Upper lobe of left lung (tissue), 6 donors: Measurements from ENCODE around the gene CLASRP. TPM values are rescaled to one million over a fixed set of nuclear protein-coding genes. Genes with fewer than 3 reads are reported as not detected.
A peak's percentile ranks its signal among the peaks of the same experiment; 100 is the strongest.

ENCODE experiments used
- ATAC-seq, 2 donors: fragments of 200-7000 bp; cut with Tn5 transposase; one replicate each; pipeline ENCODE4 v1.9.1; 2022; ENCODE audit warnings: mild to moderate bottlenecking in 2 of 2, moderate library complexity in 2 of 2; ENCODE audit not compliant: low FRiP score in 2 of 2
- DNase-seq, 2 donors: peaks; one replicate each; pipeline ENCODE4 v3.0.0-alpha.2; 2019 to 2020
- H3K27ac ChIP-seq, 4 donors: fragments of 200-600 bp; sonication (generic); one replicate each; pipeline ENCODE4 v1.5.1; 2016 to 2019
- H3K27me3 ChIP-seq, 4 donors: fragments of 200-600 bp; sonication (generic); one replicate each; pipeline ENCODE4 v1.5.1; 2017 to 2019
- H3K36me3 ChIP-seq, 4 donors: fragments of 200-600 bp; sonication (generic); one replicate each; pipeline ENCODE4 v1.5.1; 2016 to 2019
- H3K4me1 ChIP-seq, 4 donors: fragments of 200-600 bp; sonication (generic); one replicate each; pipeline ENCODE4 v1.5.1; 2018 to 2019
- H3K4me3 ChIP-seq, 4 donors: fragments of 200-600 bp; sonication (generic); one replicate each; pipeline ENCODE4 v1.5.1; 2017 to 2019; ENCODE audit warnings: mild to moderate bottlenecking in 2 of 4, moderate library complexity in 1 of 4
- H3K9me3 ChIP-seq, 4 donors: fragments of 200-600 bp; sonication (generic); one replicate each; pipeline ENCODE4 v1.5.1; 2018 to 2019
- EP300 ChIP-seq, 4 donors: sonication (generic); formaldehyde crosslinking; IDR thresholded peaks; one replicate each; pipeline ENCODE4 v1.5.1; 2017; ENCODE audit warnings: antibody characterized with exemption in 4 of 4, control low read depth in 2 of 4
- POLR2A ChIP-seq, 4 donors: fragments of 450-650 bp; IDR thresholded peaks; one replicate each; pipeline ENCODE4 v1.5.1; 2016 to 2017; ENCODE audit warnings: antibody characterized with exemption in 4 of 4, mild to moderate bottlenecking in 2 of 4
- POLR2AphosphoS5 ChIP-seq, 2 donors: sonication (generic); formaldehyde crosslinking; IDR thresholded peaks; one replicate each; pipeline ENCODE4 v1.5.1; 2017; ENCODE audit warnings: antibody characterized with exemption in 2 of 2
- WGBS, 2 donors: methylation state at CpG; one replicate each; pipeline ENCODE4 v1.1.5; 2017 to 2018; 5-methylcytosine and 5-hydroxymethylcytosine counted together
- total RNA-seq, 6 donors: library from RNA; depleted of rRNA in 4 of 6; stranded (reverse); fragments of >200 nt in 4 of 6; gene quantifications; one replicate each; pipeline versions ENCODE4 v1.1.0 to v1.2.1, GENCODE V29; 2016 to 2021
- TF ChIP-seq, protein P1 (sequence below), 6 experiments: fragments of 450-650 bp in 4 of 6; fragments of 200-600 bp in 2 of 6; sonication (generic) in 2 of 6; IDR thresholded peaks; one replicate each; pipeline ENCODE4 v1.5.1; 2016 to 2019; ENCODE audit warnings: antibody characterized with exemption in 6 of 6
- donor health status: DM: no; HTN: no; CAD: no; lungs with moderate emphysema.
- donor health status: DM: no; HTN: yes; CAD: no; lungs with severe emphysema.

Gene CLASRP
- total RNA-seq, 6 donors from 2014 or later, result 38.0 to 295 (median 71.6) TPM

DNA sequence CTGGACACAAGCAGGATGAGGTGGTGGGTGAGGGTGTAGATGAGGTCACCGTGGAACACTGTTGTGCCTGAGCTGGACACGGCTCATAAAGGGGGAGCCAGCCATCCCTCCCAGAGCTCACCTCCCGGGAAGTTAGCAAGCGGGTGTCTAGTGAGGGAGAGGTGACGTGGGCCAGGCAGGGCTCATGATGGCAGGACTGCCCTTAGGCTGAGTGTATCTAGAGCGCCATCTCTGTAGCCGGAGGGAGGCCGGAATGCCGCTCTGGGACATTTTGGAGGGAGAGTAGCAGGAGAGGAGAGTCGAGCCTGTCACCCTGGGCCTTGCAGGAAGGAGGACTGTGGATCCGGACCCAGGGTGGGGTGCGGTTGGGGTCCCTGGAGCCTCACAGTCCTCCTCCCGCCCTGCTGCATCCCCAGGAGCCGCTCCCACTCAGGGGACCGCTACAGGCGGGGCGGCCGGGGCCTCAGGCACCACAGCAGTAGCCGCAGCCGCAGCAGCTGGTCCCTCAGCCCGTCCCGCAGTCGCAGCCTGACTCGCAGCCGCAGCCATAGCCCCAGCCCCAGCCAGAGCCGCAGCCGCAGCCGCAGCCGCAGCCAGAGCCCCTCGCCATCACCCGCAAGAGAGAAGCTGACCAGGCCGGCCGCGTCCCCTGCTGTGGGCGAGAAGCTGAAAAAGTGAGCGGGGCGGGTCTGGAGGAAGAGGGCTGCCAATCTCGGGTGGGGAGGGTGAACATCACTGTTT is 28.2 kb downstream of the CLASRP start:
- peak in 1 of 2 donors; percentile 78 for DNase-seq

DNA sequence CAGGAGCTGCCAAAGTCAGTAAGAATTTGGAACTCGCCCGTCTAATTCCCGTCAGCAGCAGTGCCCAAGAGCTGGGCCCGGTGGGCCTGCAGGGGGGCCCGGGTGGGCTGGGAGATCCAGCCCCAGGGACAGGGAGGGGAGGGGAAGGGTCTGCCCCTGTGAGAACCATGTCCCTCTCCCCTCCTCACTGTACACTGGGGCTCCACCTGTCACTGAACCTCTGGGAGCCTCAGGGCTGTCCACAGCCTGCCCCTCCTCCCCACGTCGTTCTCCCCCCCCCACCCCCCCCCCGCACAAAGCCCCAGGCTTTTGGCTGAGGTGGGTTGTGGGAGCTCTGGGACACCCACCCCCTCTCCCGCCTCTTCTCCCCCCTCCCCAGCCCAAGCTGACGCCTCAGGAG is 29.2 kb downstream of the CLASRP start:
- WGBS, 2 donors, result 98% methylated on average over 10 of the region's 10 CpGs; no CpG with 5 or more reads in 1 of the 2 donors
- H3K36me3 ChIP-seq, result peaks cover 36 to 95% (median 87%) of the 10 kb centered on the region in 4 donors
- no peak for DNase-seq
- no peaks in the 10 kb centered on the region for H3K27me3 ChIP-seq
- H3K9me3 ChIP-seq, result no peaks in the 10 kb centered on the region
- no peak overlapping the region for H3K27ac ChIP-seq
- TF ChIP-seq POLR2AphosphoS5 (IDR thresholded peaks at IDR 0.05), result no peak
- no peak for TF ChIP-seq EP300 (IDR thresholded peaks at IDR 0.05)
- TF ChIP-seq, protein P1, sequence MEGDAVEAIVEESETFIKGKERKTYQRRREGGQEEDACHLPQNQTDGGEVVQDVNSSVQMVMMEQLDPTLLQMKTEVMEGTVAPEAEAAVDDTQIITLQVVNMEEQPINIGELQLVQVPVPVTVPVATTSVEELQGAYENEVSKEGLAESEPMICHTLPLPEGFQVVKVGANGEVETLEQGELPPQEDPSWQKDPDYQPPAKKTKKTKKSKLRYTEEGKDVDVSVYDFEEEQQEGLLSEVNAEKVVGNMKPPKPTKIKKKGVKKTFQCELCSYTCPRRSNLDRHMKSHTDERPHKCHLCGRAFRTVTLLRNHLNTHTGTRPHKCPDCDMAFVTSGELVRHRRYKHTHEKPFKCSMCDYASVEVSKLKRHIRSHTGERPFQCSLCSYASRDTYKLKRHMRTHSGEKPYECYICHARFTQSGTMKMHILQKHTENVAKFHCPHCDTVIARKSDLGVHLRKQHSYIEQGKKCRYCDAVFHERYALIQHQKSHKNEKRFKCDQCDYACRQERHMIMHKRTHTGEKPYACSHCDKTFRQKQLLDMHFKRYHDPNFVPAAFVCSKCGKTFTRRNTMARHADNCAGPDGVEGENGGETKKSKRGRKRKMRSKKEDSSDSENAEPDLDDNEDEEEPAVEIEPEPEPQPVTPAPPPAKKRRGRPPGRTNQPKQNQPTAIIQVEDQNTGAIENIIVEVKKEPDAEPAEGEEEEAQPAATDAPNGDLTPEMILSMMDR (IDR thresholded peaks at IDR 0.05), result no peak
- H3K4me1 ChIP-seq, result peaks cover 0 to 9% (median 5%) of the 10 kb centered on the region in 4 donors
- no peak overlapping the region for H3K4me3 ChIP-seq
- ATAC-seq, result no peak

More for the DNA sequence above, 28.2 kb downstream of the CLASRP start:
- 95 to 96% methylated on average over 17 to 37 of the region's 38 CpGs for WGBS, 2 donors
- Histone ChIP-seq H3K4me3 (no peak overlapping the region), H3K27me3 (no peaks in the 10 kb centered on the region), H3K4me1 (peaks cover 0 to 5% (median 1%) of the 10 kb centered on the region in 4 donors), H3K36me3 (peaks cover 36 to 100% (median 94%) of the 10 kb centered on the region in 4 donors), H3K27ac (no peak overlapping the region), H3K9me3 (no peaks in the 10 kb centered on the region)
- no peak for ATAC-seq
- TF ChIP-seq POLR2AphosphoS5 (IDR thresholded peaks at IDR 0.05), result no peak

DNA sequence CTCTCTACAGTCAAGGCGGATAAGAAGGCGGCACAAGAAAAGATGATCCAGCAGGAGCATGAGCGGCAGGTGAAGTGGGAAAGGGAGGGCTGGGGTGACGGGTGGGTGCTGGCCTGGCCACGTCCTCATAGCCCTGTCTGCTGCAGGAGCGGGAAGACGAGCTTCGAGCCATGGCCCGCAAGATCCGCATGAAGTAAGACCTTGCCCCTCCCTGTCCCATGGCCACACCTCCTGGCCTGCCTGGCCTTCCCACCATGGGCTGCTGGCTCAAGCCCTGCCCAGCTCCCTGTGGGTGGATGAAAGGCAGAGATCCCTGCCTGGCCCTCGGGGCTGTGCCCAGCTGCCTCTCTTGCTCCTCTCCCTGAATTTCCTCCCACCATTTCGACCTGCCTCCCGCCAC is 30.2 kb downstream of the CLASRP start:
- no peaks in the 10 kb centered on the region for H3K27me3 ChIP-seq
- H3K36me3 ChIP-seq, result peaks cover 30 to 85% (median 78%) of the 10 kb centered on the region in 4 donors

DNA sequence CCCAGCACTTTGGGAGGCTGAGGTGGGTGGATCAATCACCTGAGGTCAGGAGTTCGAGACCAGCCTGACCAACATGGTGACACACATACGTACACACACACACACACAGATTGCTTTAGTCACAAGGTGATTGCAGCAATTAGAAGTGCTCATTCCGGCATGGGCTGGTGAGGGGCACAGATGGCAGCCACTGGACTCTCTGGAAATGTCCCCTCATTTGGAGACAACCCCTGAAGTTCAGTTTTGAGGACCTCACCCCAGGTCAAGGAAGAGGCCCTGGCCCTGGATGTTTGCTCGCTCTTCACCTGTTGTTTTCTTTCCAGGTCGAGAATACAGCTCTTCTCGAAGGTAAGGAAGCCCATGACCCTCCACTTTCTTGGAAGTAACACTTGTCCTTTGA is 31.4 kb downstream of the CLASRP start:
- DNase-seq, result no peak
- no peaks in the 10 kb centered on the region for H3K9me3 ChIP-seq
- peaks cover 24 to 74% (median 67%) of the 10 kb centered on the region in 4 donors for H3K36me3 ChIP-seq
- H3K27me3 ChIP-seq, result no peaks in the 10 kb centered on the region
- no peak for TF ChIP-seq POLR2AphosphoS5 (IDR thresholded peaks at IDR 0.05)
- TF ChIP-seq, protein P1 (IDR thresholded peaks at IDR 0.05), result no peak
- TF ChIP-seq EP300 (IDR thresholded peaks at IDR 0.05), result no peak
- WGBS, 2 donors, result 88 to 92% methylated on average over 5 to 6 of the region's 6 CpGs
- no peak overlapping the region for H3K4me3 ChIP-seq
- no peak overlapping the region for H3K27ac ChIP-seq
- peaks cover 6 to 16% (median 12%) of the 10 kb centered on the region in 4 donors for H3K4me1 ChIP-seq
- no peak for ATAC-seq

More for the DNA sequence above, 30.2 kb downstream of the CLASRP start:
- ATAC-seq (peak in 1 of 2 donors; percentile 44), DNase-seq (peak in 1 of 2 donors; percentile 60)
- peaks cover 0 to 9% (median 5%) of the 10 kb centered on the region in 4 donors for H3K4me1 ChIP-seq
- WGBS, 2 donors, result 77 to 79% methylated on average over 13 of the region's 13 CpGs
- TF ChIP-seq EP300 (IDR thresholded peaks at IDR 0.05) (no peak), POLR2AphosphoS5 (IDR thresholded peaks at IDR 0.05) (no peak), POLR2A (IDR thresholded peaks at IDR 0.05) (no peak)
- TF ChIP-seq, protein P1 (IDR thresholded peaks at IDR 0.05), result no peak
- H3K27ac ChIP-seq, result no peak overlapping the region
- H3K9me3 ChIP-seq, result no peaks in the 10 kb centered on the region
- no peak overlapping the region for H3K4me3 ChIP-seq

DNA sequence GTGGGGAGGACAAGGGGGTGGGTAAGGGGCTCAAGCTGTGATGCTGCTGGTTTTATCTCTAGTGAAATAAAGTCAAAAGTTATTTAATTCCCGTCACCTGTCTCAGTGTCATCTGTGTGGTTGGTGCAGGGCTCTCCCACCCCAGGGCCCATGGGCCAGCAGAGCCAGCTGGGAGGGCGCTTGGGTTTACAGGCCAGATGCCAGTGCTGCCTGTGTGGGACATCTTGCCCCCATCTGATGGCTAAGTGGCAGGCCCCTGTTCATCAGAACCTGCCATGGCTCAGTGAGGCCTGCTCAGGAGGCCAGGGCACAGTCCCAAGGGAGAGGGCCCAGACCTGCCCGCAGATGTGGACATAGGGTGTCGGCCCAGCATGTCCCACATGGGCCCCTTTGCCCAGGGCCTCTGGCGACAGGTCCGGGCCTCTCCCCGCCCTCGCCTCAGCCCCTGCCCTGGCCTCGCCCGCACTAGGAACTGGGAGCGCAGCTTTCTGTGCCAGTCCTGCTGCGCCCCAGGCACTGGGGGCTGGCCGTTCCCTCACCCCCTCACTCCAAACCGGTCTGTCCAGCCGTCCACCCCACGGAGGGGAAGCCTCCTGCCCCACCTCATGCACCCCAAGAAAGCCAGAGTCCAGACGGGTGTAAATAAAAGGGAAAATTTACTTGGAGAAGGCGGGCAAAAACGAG is 32.2 kb downstream of the CLASRP start:
- TF ChIP-seq EP300 (IDR thresholded peaks at IDR 0.05) (no peak), POLR2AphosphoS5 (IDR thresholded peaks at IDR 0.05) (no peak), POLR2A (IDR thresholded peaks at IDR 0.05) (no peak)
- TF ChIP-seq, protein P1 (IDR thresholded peaks at IDR 0.05), result no peak
- Histone ChIP-seq H3K27me3 (no peaks in the 10 kb centered on the region), H3K4me3 (no peak overlapping the region), H3K36me3 (peaks cover 24 to 66% (median 59%) of the 10 kb centered on the region in 4 donors), H3K4me1 (peaks cover 7 to 24% (median 16%) of the 10 kb centered on the region in 4 donors), H3K27ac (peak overlapping the region in 1 of 4 donors; percentile 35), H3K9me3 (no peaks in the 10 kb centered on the region)
- ATAC-seq, result no peak
- WGBS, 2 donors, result 58 to 79% methylated on average over 8 to 18 of the region's 19 CpGs
- peak in 1 of 2 donors; percentile 78 for DNase-seq
